Activated gamma-delta T cell treated with Interleukin-2 at 50 U/mL for 16 hours (primary cell): ENCODE data around the gene ZNF541.

Experiments used
- DNase-seq: peaks from one replicate; pipeline ENCODE4 v3.0.0-alpha.2; 2020

ZNF541 gene

DNA sequence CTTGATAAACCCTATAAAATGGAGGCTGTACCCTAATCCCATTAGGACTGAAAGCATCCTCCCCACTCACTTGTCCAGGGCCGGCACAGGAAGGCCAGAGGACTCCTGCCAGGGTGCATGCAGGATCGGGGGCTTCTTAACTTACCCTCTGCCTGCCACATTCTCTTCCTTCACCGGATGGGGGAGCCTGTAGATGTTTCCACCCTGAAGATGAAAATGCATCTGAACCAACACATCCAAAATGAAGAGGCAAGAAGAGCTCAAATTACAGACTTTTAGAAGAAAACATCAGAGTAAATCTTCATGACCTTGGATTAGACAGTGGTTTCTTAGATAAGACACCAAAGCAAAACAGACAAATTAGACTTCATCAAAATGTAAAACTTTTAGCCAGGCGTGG is 32.2 kb downstream of the ZNF541 start:
- DNase-seq, result no peak

DNA sequence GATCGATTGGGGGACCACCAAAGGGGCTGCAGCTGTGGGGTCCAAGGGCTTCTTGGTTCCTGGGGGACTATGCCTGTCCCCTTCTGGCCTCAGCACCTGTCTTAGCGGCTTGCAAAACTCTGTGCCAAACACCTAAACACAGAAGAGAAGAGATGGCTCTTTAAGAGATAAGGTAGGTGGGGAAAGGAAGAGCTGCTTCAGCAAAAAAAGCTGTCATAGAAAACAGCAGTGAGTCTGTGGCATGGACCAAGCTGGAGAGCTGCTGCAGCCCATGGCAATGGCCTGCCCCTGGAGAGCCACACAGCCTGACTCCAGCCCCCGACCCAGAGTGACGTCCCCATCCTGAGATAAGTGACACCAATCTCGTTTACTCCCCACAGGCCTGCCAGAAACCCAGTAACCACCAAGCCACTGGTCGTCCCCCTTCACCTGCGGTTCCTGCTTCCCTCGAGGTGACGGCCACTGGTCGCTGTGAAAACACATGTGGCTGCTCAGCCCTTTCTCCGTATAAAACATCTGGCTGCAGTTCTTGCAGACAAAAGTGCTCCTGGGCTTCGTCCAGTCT is 33.1 kb downstream of the ZNF541 start:
- DNase-seq, result peak; percentile 23

DNA sequence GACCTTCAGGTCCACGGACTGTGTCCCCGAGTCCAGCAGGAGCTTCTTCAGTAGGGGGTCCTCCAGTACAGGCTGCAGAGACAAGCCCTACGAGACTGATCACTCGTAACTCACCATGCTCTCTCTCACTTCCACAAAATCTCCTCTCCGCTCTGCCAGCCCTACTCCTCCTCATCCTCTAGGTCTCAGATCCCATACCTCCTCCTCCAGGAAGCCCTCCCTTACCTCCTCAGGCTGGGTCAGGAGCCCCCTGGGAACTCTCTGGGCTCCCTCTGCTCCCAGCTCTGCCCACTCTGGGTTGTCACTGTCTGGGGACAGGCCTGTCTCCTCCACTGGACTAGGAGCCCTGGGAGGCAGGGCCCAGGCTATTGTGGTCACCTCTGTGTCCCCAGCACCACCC is 34.1 kb downstream of the ZNF541 start:
- DNase-seq, result no peak

DNA sequence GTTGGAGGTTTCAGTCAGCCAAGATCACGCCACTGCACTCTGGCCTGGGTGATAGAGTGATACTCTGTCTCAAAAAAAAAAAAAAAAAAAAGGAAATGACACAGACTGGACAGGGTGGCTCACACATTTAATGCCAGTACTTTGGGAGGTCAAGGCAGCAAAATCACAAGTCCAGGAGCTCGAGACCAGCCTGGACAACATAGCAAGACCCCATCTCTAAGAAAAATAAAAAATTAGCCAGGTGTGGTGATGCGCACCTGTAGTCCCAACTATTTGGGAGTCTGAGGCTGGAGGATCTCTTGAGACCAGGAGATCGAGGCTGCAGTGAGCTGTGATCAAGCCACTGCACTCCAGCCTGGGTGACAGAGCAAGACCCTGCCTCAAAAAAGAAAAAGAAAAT is 35.5 kb downstream of the ZNF541 start:
- DNase-seq, result no peak

DNA sequence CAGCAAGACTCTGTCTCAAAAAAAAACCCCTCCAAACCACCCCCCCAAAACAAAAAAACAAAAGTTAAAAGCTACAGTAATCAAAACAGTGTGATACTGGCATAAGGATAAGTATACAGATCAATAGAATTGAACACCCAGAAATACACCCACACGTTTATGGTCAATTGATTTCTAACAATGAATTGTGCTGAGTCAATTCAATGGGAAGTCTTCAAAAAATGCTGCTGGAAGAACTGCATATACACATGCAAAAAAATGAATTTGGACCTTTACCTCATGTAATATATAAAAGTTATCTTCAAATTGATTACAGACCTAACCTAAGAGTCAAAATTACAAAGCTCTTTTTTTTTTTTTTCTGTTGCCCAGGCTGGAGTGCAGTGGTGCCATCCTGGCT is 38.3 kb downstream of the ZNF541 start:
- no peak for DNase-seq

DNA sequence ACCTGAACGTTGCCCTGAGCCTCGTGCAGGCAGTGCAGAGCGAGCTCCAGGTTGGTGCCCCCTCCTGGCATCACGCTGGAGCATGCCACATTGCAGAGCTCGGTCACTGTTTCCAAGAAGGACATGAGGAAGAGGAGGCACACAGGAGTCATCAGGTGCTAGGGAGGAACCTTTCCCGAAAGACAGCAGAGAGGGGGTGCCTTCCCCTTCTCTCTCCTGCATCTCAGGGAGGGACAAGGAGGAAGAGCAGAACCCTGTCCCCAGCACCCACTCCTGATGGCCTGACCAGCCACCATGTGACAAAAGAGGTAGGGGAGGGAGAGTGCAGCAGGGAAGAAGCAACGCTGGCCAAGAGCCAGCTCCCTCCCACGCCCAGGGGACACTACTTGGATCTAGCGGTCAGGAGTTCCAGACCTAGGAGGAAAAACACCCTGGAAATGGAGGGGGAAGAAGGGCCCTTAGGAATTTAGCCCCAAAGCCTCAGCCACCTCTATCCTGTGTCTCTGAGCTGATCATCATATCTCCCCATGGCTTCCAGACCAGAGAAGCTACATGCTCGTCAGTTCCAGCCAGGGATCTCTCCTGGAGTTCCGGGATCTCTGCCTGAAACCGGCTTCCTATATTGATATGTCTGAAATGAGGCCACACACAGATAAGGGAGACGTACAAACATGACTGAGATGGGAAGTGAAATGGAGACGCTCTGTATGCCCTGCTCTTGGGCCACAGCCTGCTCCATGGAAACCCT is 41.1 kb downstream of the ZNF541 start:
- DNase-seq, result no peak

DNA sequence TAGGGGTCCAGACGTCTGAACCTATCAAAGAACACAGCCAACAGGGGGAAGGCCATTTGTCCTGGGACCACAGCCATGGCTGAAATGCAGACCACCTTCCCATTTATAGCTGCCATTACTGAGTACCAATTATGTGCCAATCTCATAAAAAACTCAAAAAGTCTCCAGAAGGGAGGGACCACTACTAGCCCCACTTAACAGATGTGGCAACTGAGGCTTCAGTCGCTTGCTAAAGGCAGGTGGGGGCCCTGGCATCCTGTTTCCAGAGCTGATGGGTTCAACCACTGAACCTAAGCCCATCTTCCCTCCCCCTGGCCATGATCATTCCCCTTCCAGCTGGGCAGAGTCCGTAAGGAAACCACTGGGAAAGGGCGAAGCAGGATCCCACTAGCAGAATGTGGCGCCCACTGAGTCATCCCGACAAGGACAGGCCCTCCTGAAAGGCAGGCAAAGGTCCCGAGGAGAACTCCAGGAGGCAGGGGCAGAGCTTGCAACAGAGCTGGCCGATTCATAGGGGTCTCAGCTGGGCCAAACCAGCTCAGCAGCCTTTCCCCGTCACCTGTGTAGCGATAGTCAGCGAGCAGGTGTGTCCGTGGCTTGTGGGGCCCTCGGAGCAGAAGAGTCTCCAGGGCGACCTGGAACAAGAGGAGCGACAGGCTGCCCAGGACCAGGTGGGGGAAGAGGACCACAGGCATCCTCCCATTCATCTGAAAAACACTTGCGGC is 43.8 kb downstream of the ZNF541 start:
- no peak for DNase-seq

DNA sequence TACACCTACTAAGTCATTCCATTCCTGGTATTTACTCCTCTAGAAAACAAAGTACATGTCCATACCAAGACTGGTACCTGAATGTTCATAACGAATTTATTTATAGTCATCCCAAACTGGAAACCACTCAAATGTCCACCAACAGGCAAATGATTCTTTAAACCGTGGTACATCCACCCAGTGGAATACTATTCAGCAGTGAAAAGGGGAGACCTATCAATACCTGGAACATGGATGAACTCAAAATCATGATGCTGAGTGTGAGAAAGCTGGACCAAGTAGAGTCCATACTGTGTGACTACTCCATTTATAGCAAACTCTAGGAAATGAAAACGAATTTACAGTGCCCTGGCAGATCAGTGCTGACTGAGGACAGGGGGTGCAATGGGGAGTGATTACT is 46.1 kb downstream of the ZNF541 start:
- DNase-seq, result no peak

DNA sequence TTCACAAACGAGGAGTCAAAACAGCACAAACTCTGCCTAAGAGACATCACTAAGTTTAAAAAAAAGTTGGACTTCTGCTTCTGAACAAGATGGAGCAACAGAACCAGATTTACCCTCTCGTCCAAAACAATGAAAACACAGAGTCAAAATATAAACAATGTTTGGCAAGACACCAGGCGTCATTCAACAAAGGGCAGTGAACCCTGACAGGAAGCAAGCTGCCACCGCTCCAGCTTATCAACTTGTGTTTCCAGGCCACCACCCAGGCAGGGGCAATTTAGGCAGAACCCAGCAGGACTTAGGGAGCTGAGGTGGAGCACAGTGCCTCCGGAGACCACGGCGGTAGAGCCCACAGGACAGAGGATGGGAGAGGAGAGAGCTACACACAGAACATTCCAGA is 49.5 kb downstream of the ZNF541 start:
- no peak for DNase-seq
